ENCODE measurements around the gene PRR13.

The PRR13 gene

GRCh38 chr12:53456654-53457366 is 15.3 kb downstream of the PRR13 start:
- Histone ChIP-seq H3K27me3 (ENCODE audit: control insufficient read depth in 2 of 2, insufficient read depth in 2 of 2, low read length in 2 of 2) (no peaks in the 10 kb centered on the region), H3K27ac (ENCODE audit: low read depth in 2 of 2, low read length in 2 of 2) (no peak overlapping the region), H3K9ac (ENCODE audit: low read depth in 1 of 2, low read length in 2 of 2) (no peak overlapping the region), H3K4me1 (ENCODE audit: control insufficient read depth in 2 of 2, insufficient read depth in 2 of 2, low read length in 2 of 2) (peaks cover 12% of the 10 kb centered on the region in 2 donors), H3K9me3 (ENCODE audit: control insufficient read depth in 2 of 2, low read length in 2 of 2) (no peaks in the 10 kb centered on the region), H3K36me3 (ENCODE audit: control insufficient read depth in 2 of 2, insufficient read depth in 2 of 2, low read length in 2 of 2) (peaks cover 67 to 78% of the 10 kb centered on the region in 2 donors), H3K4me3 (ENCODE audit: low read length in 2 of 2) (no peak overlapping the region)

GRCh38 chr12:53459097-53459496 is 17.6 kb downstream of the PRR13 start:
- Histone ChIP-seq H3K27ac (ENCODE audit: low read depth in 2 of 2, low read length in 2 of 2) (no peak overlapping the region), H3K4me1 (ENCODE audit: control insufficient read depth in 2 of 2, insufficient read depth in 2 of 2, low read length in 2 of 2) (peaks cover under 1 to 2% of the 10 kb centered on the region in 2 donors)

DNA sequence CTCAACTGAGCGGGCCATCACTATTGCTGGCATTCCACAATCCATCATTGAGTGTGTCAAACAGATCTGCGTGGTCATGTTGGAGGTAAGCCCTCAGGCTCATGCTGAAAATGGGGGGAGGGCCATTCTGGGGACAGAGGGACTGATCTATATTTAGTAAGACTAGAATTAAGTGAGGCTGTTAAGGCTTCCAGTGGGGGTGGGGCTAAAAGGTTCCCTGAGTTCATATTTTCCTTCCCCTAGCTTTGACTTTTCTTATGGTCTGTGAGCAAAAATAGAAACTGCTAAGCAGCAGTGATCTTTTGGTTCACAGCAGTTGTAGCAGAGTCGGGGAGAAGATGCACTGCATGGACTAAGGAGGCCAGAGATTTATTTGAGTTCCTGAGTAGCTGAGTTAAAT is 19.5 kb downstream of the PRR13 start:
- H3K4me1 ChIP-seq (ENCODE audit: control insufficient read depth in 2 of 2, insufficient read depth in 2 of 2, low read length in 2 of 2): no peaks in the 10 kb centered on the region
- no peak overlapping the region for H3K27ac ChIP-seq (ENCODE audit: low read depth in 2 of 2, low read length in 2 of 2)
- H3K4me3 ChIP-seq (ENCODE audit: low read length in 2 of 2): no peak overlapping the region
- no peaks in the 10 kb centered on the region for H3K27me3 ChIP-seq (ENCODE audit: control insufficient read depth in 2 of 2, insufficient read depth in 2 of 2, low read length in 2 of 2)
- no peak overlapping the region for H3K9ac ChIP-seq (ENCODE audit: low read depth in 1 of 2, low read length in 2 of 2)
- no peaks in the 10 kb centered on the region for H3K9me3 ChIP-seq (ENCODE audit: control insufficient read depth in 2 of 2, low read length in 2 of 2)
- peaks cover 89 to 99% of the 10 kb centered on the region in 2 donors for H3K36me3 ChIP-seq (ENCODE audit: control insufficient read depth in 2 of 2, insufficient read depth in 2 of 2, low read length in 2 of 2)

More at GRCh38 chr12:53459097-53459496, 17.6 kb downstream of the PRR13 start:
- no peaks in the 10 kb centered on the region for H3K9me3 ChIP-seq (ENCODE audit: control insufficient read depth in 2 of 2, low read length in 2 of 2)
- H3K9ac ChIP-seq (ENCODE audit: low read depth in 1 of 2, low read length in 2 of 2): no peak overlapping the region
- H3K27me3 ChIP-seq (ENCODE audit: control insufficient read depth in 2 of 2, insufficient read depth in 2 of 2, low read length in 2 of 2): no peaks in the 10 kb centered on the region
- no peak overlapping the region for H3K4me3 ChIP-seq (ENCODE audit: low read length in 2 of 2)
- peaks cover 86 to 99% of the 10 kb centered on the region in 2 donors for H3K36me3 ChIP-seq (ENCODE audit: control insufficient read depth in 2 of 2, insufficient read depth in 2 of 2, low read length in 2 of 2)

DNA sequence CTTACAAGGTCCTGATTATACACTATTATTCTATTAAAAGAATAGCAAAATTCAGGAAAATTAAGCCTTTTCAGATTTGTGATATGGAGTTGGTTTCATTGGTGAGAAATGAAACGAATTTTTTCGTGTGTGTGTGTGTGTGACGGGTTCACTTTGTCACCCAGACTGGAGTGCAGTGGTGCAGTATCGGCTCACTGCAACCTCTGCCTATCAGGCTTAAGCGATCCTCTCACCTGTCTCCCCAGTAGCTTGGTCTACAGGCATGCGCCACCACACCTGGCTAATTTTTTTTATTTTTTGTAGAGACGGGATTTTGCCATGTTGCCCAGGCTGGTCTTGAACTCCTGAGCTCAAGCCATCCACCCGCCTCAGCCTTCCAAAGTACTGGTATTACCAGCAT is 20.1 kb downstream of the PRR13 start:
- H3K27me3 ChIP-seq (ENCODE audit: control insufficient read depth in 2 of 2, insufficient read depth in 2 of 2, low read length in 2 of 2): no peaks in the 10 kb centered on the region
- H3K27ac ChIP-seq (ENCODE audit: low read depth in 2 of 2, low read length in 2 of 2): no peak overlapping the region
- H3K36me3 ChIP-seq (ENCODE audit: control insufficient read depth in 2 of 2, insufficient read depth in 2 of 2, low read length in 2 of 2): peaks cover 89 to 99% of the 10 kb centered on the region in 2 donors
- H3K4me1 ChIP-seq (ENCODE audit: control insufficient read depth in 2 of 2, insufficient read depth in 2 of 2, low read length in 2 of 2): no peaks in the 10 kb centered on the region
- H3K9me3 ChIP-seq (ENCODE audit: control insufficient read depth in 2 of 2, low read length in 2 of 2): no peaks in the 10 kb centered on the region
- H3K4me3 ChIP-seq (ENCODE audit: low read length in 2 of 2): no peak overlapping the region
- H3K9ac ChIP-seq (ENCODE audit: low read depth in 1 of 2, low read length in 2 of 2): no peak overlapping the region

DNA sequence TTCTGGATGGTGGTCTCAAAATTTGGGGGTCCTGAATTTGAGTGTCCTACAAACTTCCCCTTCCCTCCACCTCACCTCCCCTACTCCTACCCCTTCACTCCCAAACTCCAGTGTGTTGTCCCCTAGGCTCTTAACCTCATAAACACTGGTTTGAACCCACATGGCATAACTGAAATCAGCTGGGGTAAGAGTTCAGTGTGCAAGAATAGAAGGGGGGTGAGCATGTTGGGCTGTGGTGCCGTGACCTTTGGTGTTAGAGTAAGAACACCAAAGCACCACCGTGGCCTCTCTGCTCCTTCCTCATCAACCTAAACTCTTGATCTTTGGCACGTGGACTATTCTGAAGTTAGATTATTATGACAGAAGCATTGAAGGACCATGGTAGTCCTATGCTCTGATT is 21.4 kb downstream of the PRR13 start:
- Histone ChIP-seq H3K9ac (ENCODE audit: low read depth in 1 of 2, low read length in 2 of 2) (no peak overlapping the region), H3K9me3 (ENCODE audit: control insufficient read depth in 2 of 2, low read length in 2 of 2) (no peaks in the 10 kb centered on the region), H3K4me3 (ENCODE audit: low read length in 2 of 2) (no peak overlapping the region), H3K36me3 (ENCODE audit: control insufficient read depth in 2 of 2, insufficient read depth in 2 of 2, low read length in 2 of 2) (peaks cover 91 to 98% of the 10 kb centered on the region in 2 donors), H3K4me1 (ENCODE audit: control insufficient read depth in 2 of 2, insufficient read depth in 2 of 2, low read length in 2 of 2) (no peaks in the 10 kb centered on the region), H3K27me3 (ENCODE audit: control insufficient read depth in 2 of 2, insufficient read depth in 2 of 2, low read length in 2 of 2) (no peaks in the 10 kb centered on the region), H3K27ac (ENCODE audit: low read depth in 2 of 2, low read length in 2 of 2) (no peak overlapping the region)

DNA sequence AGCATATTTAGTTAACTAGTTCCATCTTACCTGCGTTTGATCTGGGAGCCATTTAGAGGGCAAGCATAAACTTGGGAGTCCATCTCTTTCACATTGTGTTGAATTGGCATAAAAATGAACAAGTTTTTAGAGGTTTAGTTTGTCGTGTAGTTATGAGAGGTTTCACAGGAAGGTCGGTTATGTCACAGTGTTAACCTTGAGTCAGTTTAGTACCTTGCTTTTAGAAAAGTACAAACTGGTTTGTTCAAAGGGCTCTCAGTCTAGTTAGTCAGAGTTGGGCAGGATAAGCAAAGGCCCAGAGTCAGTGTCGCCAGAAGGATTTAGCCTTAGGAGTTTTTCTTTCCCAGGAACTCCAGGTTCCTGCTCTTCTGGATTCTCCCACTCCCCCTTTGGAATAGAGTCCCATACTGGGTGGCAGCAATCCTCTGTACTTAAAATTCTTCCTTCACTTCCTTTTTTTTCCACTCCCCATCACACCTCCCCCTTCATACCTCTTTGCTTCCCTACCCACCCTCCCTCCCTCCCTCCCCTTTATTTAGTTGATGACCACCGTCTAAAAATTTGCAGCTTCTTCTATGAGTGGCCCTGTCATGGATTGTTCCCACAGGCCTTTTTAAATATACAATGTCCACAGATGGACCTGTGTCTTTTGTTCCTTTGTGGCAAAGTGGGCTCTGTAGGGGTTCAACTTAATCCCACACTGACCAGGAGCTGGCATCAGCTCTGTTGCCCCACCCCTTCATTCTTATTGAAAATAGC is 22.4 kb downstream of the PRR13 start:
- no peak overlapping the region for H3K9ac ChIP-seq (ENCODE audit: low read depth in 1 of 2, low read length in 2 of 2)
- H3K36me3 ChIP-seq (ENCODE audit: control insufficient read depth in 2 of 2, insufficient read depth in 2 of 2, low read length in 2 of 2): peaks cover 93 to 99% of the 10 kb centered on the region in 2 donors

DNA sequence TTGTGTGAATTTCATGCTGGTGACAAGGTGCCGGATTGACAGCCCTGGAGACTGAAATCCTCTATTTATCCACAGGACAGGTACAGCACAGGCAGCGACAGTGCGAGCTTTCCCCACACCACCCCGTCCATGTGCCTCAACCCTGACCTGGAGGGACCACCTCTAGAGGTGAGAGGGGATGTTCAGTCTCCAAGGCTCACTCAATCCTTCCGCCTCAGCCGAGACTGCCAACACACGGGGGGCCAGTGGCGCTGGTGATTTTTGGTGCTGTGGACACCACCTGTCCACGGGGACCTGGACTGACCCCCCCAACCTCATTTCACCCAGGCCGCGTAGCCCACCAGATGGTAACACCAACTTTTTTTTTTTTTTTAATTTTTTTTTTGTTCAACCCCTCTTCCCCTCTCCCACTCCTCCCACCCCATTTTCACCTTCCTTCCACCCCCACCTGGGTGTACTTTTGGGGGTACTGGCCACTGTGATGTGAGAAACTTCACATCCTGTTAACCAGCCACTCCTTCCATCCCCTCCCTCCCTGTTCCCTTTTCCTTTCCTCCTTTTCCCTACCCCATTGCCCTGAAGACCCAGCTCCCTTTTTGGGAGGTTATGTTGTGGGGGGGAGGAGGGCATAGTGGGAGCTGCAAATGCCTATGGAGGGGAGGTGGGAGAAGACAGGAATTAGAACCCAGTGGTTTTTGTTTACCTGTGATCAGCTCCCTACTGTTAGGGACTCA is 23.3 kb downstream of the PRR13 start:
- H3K4me1 ChIP-seq (ENCODE audit: control insufficient read depth in 2 of 2, insufficient read depth in 2 of 2, low read length in 2 of 2): no peaks in the 10 kb centered on the region
- no peak overlapping the region for H3K27ac ChIP-seq (ENCODE audit: low read depth in 2 of 2, low read length in 2 of 2)
- H3K27me3 ChIP-seq (ENCODE audit: control insufficient read depth in 2 of 2, insufficient read depth in 2 of 2, low read length in 2 of 2): no peaks in the 10 kb centered on the region
- no peak overlapping the region for H3K4me3 ChIP-seq (ENCODE audit: low read length in 2 of 2)
- no peak overlapping the region for H3K9ac ChIP-seq (ENCODE audit: low read depth in 1 of 2, low read length in 2 of 2)
- peaks cover 93 to 98% of the 10 kb centered on the region in 2 donors for H3K36me3 ChIP-seq (ENCODE audit: control insufficient read depth in 2 of 2, insufficient read depth in 2 of 2, low read length in 2 of 2)
- no peaks in the 10 kb centered on the region for H3K9me3 ChIP-seq (ENCODE audit: control insufficient read depth in 2 of 2, low read length in 2 of 2)

More for the DNA sequence above, 22.4 kb downstream of the PRR13 start:
- Histone ChIP-seq H3K4me3 (ENCODE audit: low read length in 2 of 2) (no peak overlapping the region), H3K27me3 (ENCODE audit: control insufficient read depth in 2 of 2, insufficient read depth in 2 of 2, low read length in 2 of 2) (no peaks in the 10 kb centered on the region), H3K4me1 (ENCODE audit: control insufficient read depth in 2 of 2, insufficient read depth in 2 of 2, low read length in 2 of 2) (no peaks in the 10 kb centered on the region), H3K27ac (ENCODE audit: low read depth in 2 of 2, low read length in 2 of 2) (no peak overlapping the region), H3K9me3 (ENCODE audit: control insufficient read depth in 2 of 2, low read length in 2 of 2) (no peaks in the 10 kb centered on the region)

GRCh38 chr12:53465679-53466078 is 24.1 kb downstream of the PRR13 start:
- H3K36me3 ChIP-seq (ENCODE audit: control insufficient read depth in 2 of 2, insufficient read depth in 2 of 2, low read length in 2 of 2): peaks cover 92 to 97% of the 10 kb centered on the region in 2 donors
- H3K27me3 ChIP-seq (ENCODE audit: control insufficient read depth in 2 of 2, insufficient read depth in 2 of 2, low read length in 2 of 2): no peaks in the 10 kb centered on the region
- H3K9me3 ChIP-seq (ENCODE audit: control insufficient read depth in 2 of 2, low read length in 2 of 2): no peaks in the 10 kb centered on the region
- no peak overlapping the region for H3K27ac ChIP-seq (ENCODE audit: low read depth in 2 of 2, low read length in 2 of 2)
- H3K4me3 ChIP-seq (ENCODE audit: low read length in 2 of 2): no peak overlapping the region
- H3K9ac ChIP-seq (ENCODE audit: low read depth in 1 of 2, low read length in 2 of 2): no peak overlapping the region
- H3K4me1 ChIP-seq (ENCODE audit: control insufficient read depth in 2 of 2, insufficient read depth in 2 of 2, low read length in 2 of 2): no peaks in the 10 kb centered on the region

DNA sequence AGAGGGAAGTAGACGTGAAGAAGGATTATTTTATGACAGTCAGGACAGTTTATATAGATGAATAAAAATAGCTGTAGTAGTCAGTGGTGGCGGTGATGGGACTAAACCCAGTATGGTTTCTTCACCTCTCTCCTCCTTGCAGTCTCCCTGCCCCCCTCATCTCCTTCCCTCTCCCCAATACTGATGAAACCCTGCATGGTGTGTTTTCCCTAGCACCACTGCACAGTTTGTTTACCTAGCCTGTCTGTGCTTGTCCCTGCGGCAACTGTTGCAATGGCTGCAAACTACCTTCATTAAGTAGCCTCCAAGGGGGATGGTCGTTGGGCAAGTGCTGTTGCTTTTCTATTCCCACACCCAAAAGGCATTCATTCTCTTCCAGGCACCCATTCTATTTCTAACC is 25.1 kb downstream of the PRR13 start:
- H3K4me3 ChIP-seq (ENCODE audit: low read length in 2 of 2): no peak overlapping the region
- H3K9ac ChIP-seq (ENCODE audit: low read depth in 1 of 2, low read length in 2 of 2): no peak overlapping the region
- H3K27ac ChIP-seq (ENCODE audit: low read depth in 2 of 2, low read length in 2 of 2): no peak overlapping the region
- no peaks in the 10 kb centered on the region for H3K9me3 ChIP-seq (ENCODE audit: control insufficient read depth in 2 of 2, low read length in 2 of 2)
- H3K27me3 ChIP-seq (ENCODE audit: control insufficient read depth in 2 of 2, insufficient read depth in 2 of 2, low read length in 2 of 2): no peaks in the 10 kb centered on the region
- H3K36me3 ChIP-seq (ENCODE audit: control insufficient read depth in 2 of 2, insufficient read depth in 2 of 2, low read length in 2 of 2): peaks cover 92 to 97% of the 10 kb centered on the region in 2 donors
- H3K4me1 ChIP-seq (ENCODE audit: control insufficient read depth in 2 of 2, insufficient read depth in 2 of 2, low read length in 2 of 2): no peaks in the 10 kb centered on the region

GRCh38 chr12:53467082-53467481 is 25.5 kb downstream of the PRR13 start:
- H3K36me3 ChIP-seq (ENCODE audit: control insufficient read depth in 2 of 2, insufficient read depth in 2 of 2, low read length in 2 of 2): peaks cover 91 to 97% of the 10 kb centered on the region in 2 donors
- H3K27ac ChIP-seq (ENCODE audit: low read depth in 2 of 2, low read length in 2 of 2): no peak overlapping the region
- no peaks in the 10 kb centered on the region for H3K4me1 ChIP-seq (ENCODE audit: control insufficient read depth in 2 of 2, insufficient read depth in 2 of 2, low read length in 2 of 2)
- no peak overlapping the region for H3K9ac ChIP-seq (ENCODE audit: low read depth in 1 of 2, low read length in 2 of 2)
- H3K4me3 ChIP-seq (ENCODE audit: low read length in 2 of 2): no peak overlapping the region
- no peaks in the 10 kb centered on the region for H3K27me3 ChIP-seq (ENCODE audit: control insufficient read depth in 2 of 2, insufficient read depth in 2 of 2, low read length in 2 of 2)
- H3K9me3 ChIP-seq (ENCODE audit: control insufficient read depth in 2 of 2, low read length in 2 of 2): no peaks in the 10 kb centered on the region
